IPS-18c (cell line): Measurements from ENCODE around the gene ZKSCAN5.
"Not testable (repeated sequence)": the region's sequence is repeated elsewhere in the genome, so short reads cannot be mapped to it uniquely, and the experiment has no call there.

Experiments used
- H3K4me3 ChIP-seq: 2 replicates; pipeline ENCODE4 v1.7.0; 2013; ENCODE audit warnings: low read depth, mild to moderate bottlenecking, low read length, moderate library complexity; ENCODE audit not compliant: insufficient read depth
- H3K9me3 ChIP-seq: one replicate; pipeline ENCODE4 v1.6.1; 2013; ENCODE audit warnings: mild to moderate bottlenecking, low read length, moderate library complexity; ENCODE audit not compliant: control insufficient read depth, insufficient read depth

The ZKSCAN5 gene

GRCh38 chr7:99562114-99562784 is 57.8 kb downstream of the ZKSCAN5 start:
- H3K4me3 ChIP-seq: no peak overlapping the region

GRCh38 chr7:99562832-99563231 is 58.4 kb downstream of the ZKSCAN5 start:
- no peaks in the 10 kb centered on the region for H3K9me3 ChIP-seq
- no peak overlapping the region for H3K4me3 ChIP-seq

More at GRCh38 chr7:99562114-99562784, 57.8 kb downstream of the ZKSCAN5 start:
- H3K9me3 ChIP-seq: no peaks in the 10 kb centered on the region

GRCh38 chr7:99563650-99564049 is 59.2 kb downstream of the ZKSCAN5 start:
- no peaks in the 10 kb centered on the region for H3K9me3 ChIP-seq
- no peak overlapping the region for H3K4me3 ChIP-seq

GRCh38 chr7:99568770-99569169 is 64.3 kb downstream of the ZKSCAN5 start:
- not testable (repeated sequence) for H3K4me3 ChIP-seq, H3K9me3 ChIP-seq

- H3K9me3 ChIP-seq: no peaks in the 10 kb centered on the region
Measured at GRCh38 chr7:99571768-99572167, 67.3 kb downstream of the ZKSCAN5 start.

GRCh38 chr7:99573257-99573656 is 68.8 kb downstream of the ZKSCAN5 start:
- Histone ChIP-seq H3K4me3 (no peak overlapping the region), H3K9me3 (no peaks in the 10 kb centered on the region)

More at GRCh38 chr7:99571768-99572167, 67.3 kb downstream of the ZKSCAN5 start:
- H3K4me3 ChIP-seq: no peak overlapping the region

GRCh38 chr7:99576251-99576650 is 71.8 kb downstream of the ZKSCAN5 start:
- Histone ChIP-seq H3K9me3 (no peaks in the 10 kb centered on the region), H3K4me3 (no peak overlapping the region)

GRCh38 chr7:99579281-99579955 is 75.0 kb downstream of the ZKSCAN5 start:
- no peaks in the 10 kb centered on the region for H3K9me3 ChIP-seq
- H3K4me3 ChIP-seq: peak overlapping the region; percentile 58; the same call in 1 of the 2 replicates

- Histone ChIP-seq H3K4me3 (peak overlapping the region; percentile 58), H3K9me3 (no peaks in the 10 kb centered on the region)
Measured at GRCh38 chr7:99579956-99580777, 75.7 kb downstream of the ZKSCAN5 start.

- peak overlapping the region; percentile 58 for H3K4me3 ChIP-seq
- not testable (repeated sequence) for H3K9me3 ChIP-seq
Measured at GRCh38 chr7:99580778-99581332, 76.4 kb downstream of the ZKSCAN5 start.
